GM19099 (cell line): ENCODE data around the gene PDC.

ENCODE experiments used
- POLR2A ChIP-seq: IDR thresholded peaks from 3 replicates; pipeline ENCODE4 v1.6.1; 2011; ENCODE audit warnings: low read depth; ENCODE audit not compliant: insufficient read length; ENCODE audit errors: extremely low read depth

PDC gene

GRCh38 chr1:186461014-186461413, at the start of gene PDC:
Gene PDC (minus strand): TSS chr1:186461114. CDS start chr1:186449459, 11,655 bp downstream.
- no peak for TF ChIP-seq POLR2A

GRCh38 chr1:186503190-186503589, 42.3 kb upstream of the PDC start:
- TF ChIP-seq POLR2A = no peak

- no peak for TF ChIP-seq POLR2A
These were observed 41.2 kb upstream of the PDC start for GRCh38 chr1:186502087-186502486.

- TF ChIP-seq POLR2A = no peak
These were observed 39.9 kb upstream of the PDC start for GRCh38 chr1:186500804-186501203.

GRCh38 chr1:186499571-186499970, 38.7 kb upstream of the PDC start:
- no peak for TF ChIP-seq POLR2A

GRCh38 chr1:186498695-186499389, 37.9 kb upstream of the PDC start:
- TF ChIP-seq POLR2A = no peak

GRCh38 chr1:186498071-186498470, 37.2 kb upstream of the PDC start:
- TF ChIP-seq POLR2A = no peak

GRCh38 chr1:186497651-186498050, 36.7 kb upstream of the PDC start:
- TF ChIP-seq POLR2A = no peak

- TF ChIP-seq POLR2A = no peak
These were observed 35.4 kb upstream of the PDC start for GRCh38 chr1:186496171-186496851.

GRCh38 chr1:186494832-186495271, 33.9 kb upstream of the PDC start:
- no peak for TF ChIP-seq POLR2A

GRCh38 chr1:186492531-186493291, 31.8 kb upstream of the PDC start:
- no peak for TF ChIP-seq POLR2A

- no peak for TF ChIP-seq POLR2A
These were observed 30.4 kb upstream of the PDC start for GRCh38 chr1:186491336-186491735.

- no peak for TF ChIP-seq POLR2A
These were observed 26.2 kb upstream of the PDC start for GRCh38 chr1:186487163-186487562.

GRCh38 chr1:186486061-186486460, 25.1 kb upstream of the PDC start:
- TF ChIP-seq POLR2A = no peak

GRCh38 chr1:186483561-186483960, 22.6 kb upstream of the PDC start:
- no peak for TF ChIP-seq POLR2A
